Sigmoid colon (tissue), 7 donors: ENCODE data around the gene GDPGP1. TPM values are rescaled to one million over a fixed set of nuclear protein-coding genes. Genes with fewer than 3 reads are reported as not detected.
"Not testable (repeated sequence)": the region's sequence is repeated elsewhere in the genome, so short reads cannot be mapped to it uniquely, and the experiment has no call there.

ENCODE experiments used
- DNase-seq: peaks from one replicate; pipeline ENCODE4 v3.0.0-alpha.2; 2019
- H3K27ac ChIP-seq, 4 donors: fragments of 200-600 bp; sonication (generic); one replicate each; pipeline ENCODE4 v1.5.1; 2016 to 2019; ENCODE audit warnings: mild to moderate bottlenecking in 1 of 4
- H3K27me3 ChIP-seq, 3 donors: fragments of 200-600 bp; sonication (generic); one replicate each; pipeline ENCODE4 v1.5.1; 2019; ENCODE audit warnings: mild to moderate bottlenecking in 1 of 3
- H3K36me3 ChIP-seq, 4 donors: fragments of 200-600 bp; sonication (generic); one replicate each; pipeline ENCODE4 v1.5.1; 2016 to 2019
- H3K4me1 ChIP-seq, 4 donors: fragments of 200-600 bp; sonication (generic); one replicate each; pipeline ENCODE4 v1.5.1; 2017 to 2019
- H3K4me3 ChIP-seq, 4 donors: fragments of 200-600 bp; sonication (generic); one replicate each; pipeline ENCODE4 v1.5.1; 2017 to 2019; ENCODE audit warnings: mild to moderate bottlenecking in 2 of 4, moderate library complexity in 1 of 4
- H3K9me3 ChIP-seq, 4 donors: fragments of 200-600 bp in 3 of 4; sonication (generic) in 3 of 4; one replicate each; pipeline versions ENCODE4 v1.5.1 to v1.6.1; 2013 to 2019
- CTCF ChIP-seq, 4 experiments: fragments of 450-650 bp in 3 of 4; fragments of 200-600 bp in 1 of 4; IDR thresholded peaks; one replicate each; pipeline ENCODE4 v1.5.1; 2016 to 2019; ENCODE audit warnings: antibody characterized with exemption in 4 of 4, mild to moderate bottlenecking in 3 of 4, moderate library complexity in 2 of 4
- EP300 ChIP-seq, 4 donors: sonication (generic); formaldehyde crosslinking; IDR thresholded peaks; one replicate each; pipeline ENCODE4 v1.6.1; 2017; ENCODE audit warnings: antibody characterized with exemption in 4 of 4
- POLR2A ChIP-seq, 2 donors: fragments of 450-650 bp; IDR thresholded peaks; one replicate each; pipeline ENCODE4 v1.6.1; 2016; ENCODE audit warnings: antibody characterized with exemption in 2 of 2, mild to moderate bottlenecking in 2 of 2, moderate library complexity in 2 of 2
- POLR2AphosphoS5 ChIP-seq, 4 donors: sonication (generic); formaldehyde crosslinking; IDR thresholded peaks; one replicate each; pipeline ENCODE4 v1.6.1; 2017; ENCODE audit warnings: antibody characterized with exemption in 4 of 4
- WGBS, 2 donors: extraction: QIAGEN DNeasy Blood & Tissue Kit; methylation state at CpG; one replicate each; pipeline ENCODE4 v1.1.7; 2013; 5-methylcytosine and 5-hydroxymethylcytosine counted together
- intact Hi-C: fragments of 100-400 bp; cut with DNase I; formaldehyde crosslinking; loops from one replicate; pipeline ENCODE4 v1.15.1; 2023
- polyA plus RNA-seq, 3 donors: library from polyadenylated mRNA; stranded (reverse); fragments of 200-250 nt; gene quantifications; one replicate each; pipeline ENCODE4 v1.2.3, GENCODE V29; 2013
- total RNA-seq, 4 donors: library from RNA; depleted of rRNA; stranded (reverse); fragments of >200 nt; gene quantifications; one replicate each; pipeline ENCODE4 v1.1.0, GENCODE V29; 2016
- donor health status: healthy with polysubstance abuse.
- donor health status: Bipolar disorder and iron deficiency.
- donor health status: healthy.

Gene GDPGP1
- total RNA-seq, result 1 to 10 TPM; 3.0 to 7.5 (median 5.4) TPM
- polyA plus RNA-seq, result 10 to 100 TPM in 1 of 3 donors, 1 to 10 TPM in 2; 7.9 to 12.7 (median 9.0) TPM

GRCh38 chr15:90234096-90234988 lies at the start of gene GDPGP1:
GDPGP1 (plus strand) TSS chr15:90234209; CDS start chr15:90240909, 6,700 bp downstream.
- peaks cover 0 to 56% (median 13%) of the 10 kb centered on the region in 4 donors for H3K36me3 ChIP-seq
- 1 to 5% methylated on average over 49 of the region's 49 CpGs for WGBS, 2 donors

GRCh38 chr15:90184786-90185704 lies 49.0 kb upstream of the GDPGP1 start:
- no peaks in the 10 kb centered on the region for H3K36me3 ChIP-seq
- H3K27me3 ChIP-seq, result no peaks in the 10 kb centered on the region
- H3K4me1 ChIP-seq, result peaks cover 0 to 59% (median 52%) of the 10 kb centered on the region in 4 donors
- DNase-seq, result peak; percentile 85
- H3K9me3 ChIP-seq, result no peaks in the 10 kb centered on the region
- peak overlapping the region; percentile 96 to 99 (median 97) for H3K27ac ChIP-seq
- peak overlapping the region; percentile 74 to 94 (median 87) for H3K4me3 ChIP-seq
- TF ChIP-seq POLR2A (IDR thresholded peaks at IDR 0.05) (peak; percentile 50 to 77), POLR2AphosphoS5 (IDR thresholded peaks at IDR 0.05) (peak; percentile 30 to 88 (median 71)), CTCF (IDR thresholded peaks at IDR 0.05) (no peak), EP300 (IDR thresholded peaks at IDR 0.05) (peak in 1 of 4 donors; percentile 31)
- intact Hi-C loops, result loop anchor here (1.0 kb wide), 1 partner anchor 10 kb away; no protein-coding TSS in a partner anchor
- WGBS, 2 donors, result 2 to 4% methylated on average over 67 of the region's 67 CpGs

More at GRCh38 chr15:90234096-90234988, at the start of gene GDPGP1:
- H3K27ac ChIP-seq, result peak within 1 kb of the TSS; percentile 87 to 96 (median 92)
- no peaks in the 10 kb centered on the region for H3K9me3 ChIP-seq
- H3K27me3 ChIP-seq, result no peaks in the 10 kb centered on the region
- TF ChIP-seq POLR2A (IDR thresholded peaks at IDR 0.05) (peak; percentile 68 to 79), CTCF (IDR thresholded peaks at IDR 0.05) (no peak), EP300 (IDR thresholded peaks at IDR 0.05) (no peak), POLR2AphosphoS5 (IDR thresholded peaks at IDR 0.05) (peak; percentile 84 to 97 (median 96))
- peaks cover 0 to 51% (median 44%) of the 10 kb centered on the region in 4 donors for H3K4me1 ChIP-seq
- intact Hi-C loops, result loop anchor here (1.0 to 10.0 kb wide), 3 partner anchors 32 to 340 kb away; partner anchors contain the start of gene AP3S2
- H3K4me3 ChIP-seq, result peak within 1 kb of the TSS; percentile 71 to 91 (median 83)
- no peak for DNase-seq

- 83 to 85% methylated on average over 8 of the region's 8 CpGs for WGBS, 2 donors
- Histone ChIP-seq H3K9me3 (no peaks in the 10 kb centered on the region), H3K4me3 (peak overlapping the region in 1 of 4 donors; percentile 9), H3K4me1 (peaks cover 0 to 82% (median 72%) of the 10 kb centered on the region in 4 donors), H3K27ac (peak overlapping the region; percentile 96 to 99 (median 97)), H3K36me3 (no peaks in the 10 kb centered on the region), H3K27me3 (no peaks in the 10 kb centered on the region)
- intact Hi-C loops, result no loop called here
- TF ChIP-seq POLR2AphosphoS5 (IDR thresholded peaks at IDR 0.05) (no peak), CTCF (IDR thresholded peaks at IDR 0.05) (no peak), EP300 (IDR thresholded peaks at IDR 0.05) (no peak), POLR2A (IDR thresholded peaks at IDR 0.05) (no peak)
- no peak for DNase-seq
These were observed 46.6 kb upstream of the GDPGP1 start for GRCh38 chr15:90187257-90187868.

GRCh38 chr15:90188065-90188464 lies 45.9 kb upstream of the GDPGP1 start:
- H3K27ac ChIP-seq, result peak overlapping the region; percentile 96 to 99 (median 97)
- WGBS, 2 donors, result 95 to 96% methylated on average over 7 of the region's 7 CpGs

More at GRCh38 chr15:90188065-90188464, 45.9 kb upstream of the GDPGP1 start:
- H3K36me3 ChIP-seq, H3K4me3 ChIP-seq, intact Hi-C loops, H3K9me3 ChIP-seq, DNase-seq, H3K27me3 ChIP-seq: not testable (repeated sequence)
- peaks cover 0 to 85% (median 77%) of the 10 kb centered on the region in 4 donors for H3K4me1 ChIP-seq
